ENCODE data around the gene MSANTD1. TPM values are rescaled to one million over a fixed set of nuclear protein-coding genes. Genes with fewer than 3 reads are reported as not detected.
A peak's percentile ranks its signal among the peaks of the same experiment; 100 is the strongest.

Gene MSANTD1
- total and polyA plus RNA-seq, 2 donors = 0.24 to 0.85 TPM

- 93% methylated on average over 12 of the region's 12 CpGs for WGBS
- no peak for DNase-seq (ENCODE audit: extremely low spot score)
- no peak overlapping the region for H3K4me3 ChIP-seq (ENCODE audit: low read depth, low read length)
- peaks cover 2% of the 10 kb centered on the region for H3K36me3 ChIP-seq (ENCODE audit: insufficient read depth)
- H3K27ac ChIP-seq (ENCODE audit: low read depth) = no peak overlapping the region
- H3K4me1 ChIP-seq (ENCODE audit: insufficient read depth) = no peaks in the 10 kb centered on the region
Observed at GRCh38 chr4:3221996-3222395, 27.0 kb upstream of the MSANTD1 start.

- Histone ChIP-seq H3K36me3 (ENCODE audit: insufficient read depth) (no peaks in the 10 kb centered on the region), H3K4me1 (ENCODE audit: insufficient read depth) (no peaks in the 10 kb centered on the region), H3K27ac (ENCODE audit: low read depth) (no peak overlapping the region), H3K4me3 (ENCODE audit: low read depth, low read length) (no peak overlapping the region)
- WGBS = 93% methylated on average over 11 of the region's 11 CpGs
- no peak for DNase-seq (ENCODE audit: extremely low spot score)
Observed at GRCh38 chr4:3223346-3223745, 25.6 kb upstream of the MSANTD1 start.

GRCh38 chr4:3223956-3224748 is 24.8 kb upstream of the MSANTD1 start:
- no peaks in the 10 kb centered on the region for H3K36me3 ChIP-seq (ENCODE audit: insufficient read depth)

GRCh38 chr4:3225071-3225850 is 23.7 kb upstream of the MSANTD1 start:
- H3K4me1 ChIP-seq (ENCODE audit: insufficient read depth) = no peaks in the 10 kb centered on the region
- no peak overlapping the region for H3K27ac ChIP-seq (ENCODE audit: low read depth)
- no peak overlapping the region for H3K4me3 ChIP-seq (ENCODE audit: low read depth, low read length)
- peaks cover 2% of the 10 kb centered on the region for H3K36me3 ChIP-seq (ENCODE audit: insufficient read depth)
- 82% methylated on average over 22 of the region's 22 CpGs for WGBS
- DNase-seq (ENCODE audit: extremely low spot score) = no peak

More at GRCh38 chr4:3223956-3224748, 24.8 kb upstream of the MSANTD1 start:
- 93% methylated on average over 13 of the region's 13 CpGs for WGBS
- Histone ChIP-seq H3K4me3 (ENCODE audit: low read depth, low read length) (no peak overlapping the region), H3K4me1 (ENCODE audit: insufficient read depth) (no peaks in the 10 kb centered on the region), H3K27ac (ENCODE audit: low read depth) (no peak overlapping the region)
- DNase-seq (ENCODE audit: extremely low spot score) = no peak

- Histone ChIP-seq H3K36me3 (ENCODE audit: insufficient read depth) (peaks cover 2% of the 10 kb centered on the region), H3K4me1 (ENCODE audit: insufficient read depth) (no peaks in the 10 kb centered on the region), H3K4me3 (ENCODE audit: low read depth, low read length) (no peak overlapping the region), H3K27ac (ENCODE audit: low read depth) (peak overlapping the region; percentile 46)
- WGBS = 72% methylated on average over 9 of the region's 9 CpGs
- no peak for DNase-seq (ENCODE audit: extremely low spot score)
Observed at GRCh38 chr4:3225936-3226335, 23.0 kb upstream of the MSANTD1 start.

- DNase-seq (ENCODE audit: extremely low spot score) = no peak
- H3K4me1 ChIP-seq (ENCODE audit: insufficient read depth) = no peaks in the 10 kb centered on the region
- H3K4me3 ChIP-seq (ENCODE audit: low read depth, low read length) = no peak overlapping the region
- peaks cover 2% of the 10 kb centered on the region for H3K36me3 ChIP-seq (ENCODE audit: insufficient read depth)
- WGBS = 79% methylated on average over 9 of the region's 9 CpGs
- no peak overlapping the region for H3K27ac ChIP-seq (ENCODE audit: low read depth)
Observed at GRCh38 chr4:3226467-3226866, 22.5 kb upstream of the MSANTD1 start.

GRCh38 chr4:3226944-3227343 is 22.0 kb upstream of the MSANTD1 start:
- no peaks in the 10 kb centered on the region for H3K4me1 ChIP-seq (ENCODE audit: insufficient read depth)
- DNase-seq (ENCODE audit: extremely low spot score) = no peak
- H3K4me3 ChIP-seq (ENCODE audit: low read depth, low read length) = no peak overlapping the region
- 92% methylated on average over 6 of the region's 6 CpGs for WGBS
- peaks cover 2% of the 10 kb centered on the region for H3K36me3 ChIP-seq (ENCODE audit: insufficient read depth)
- H3K27ac ChIP-seq (ENCODE audit: low read depth) = no peak overlapping the region

GRCh38 chr4:3227878-3228675 is 20.9 kb upstream of the MSANTD1 start:
- WGBS = 74% methylated on average over 23 of the region's 23 CpGs
- peaks cover 2% of the 10 kb centered on the region for H3K36me3 ChIP-seq (ENCODE audit: insufficient read depth)

GRCh38 chr4:3228881-3229280 is 20.1 kb upstream of the MSANTD1 start:
- no peak for DNase-seq (ENCODE audit: extremely low spot score)
- 92% methylated on average over 13 of the region's 13 CpGs for WGBS
- Histone ChIP-seq H3K4me1 (ENCODE audit: insufficient read depth) (no peaks in the 10 kb centered on the region), H3K4me3 (ENCODE audit: low read depth, low read length) (no peak overlapping the region), H3K27ac (ENCODE audit: low read depth) (no peak overlapping the region), H3K36me3 (ENCODE audit: insufficient read depth) (peaks cover 2% of the 10 kb centered on the region)

More at GRCh38 chr4:3227878-3228675, 20.9 kb upstream of the MSANTD1 start:
- no peaks in the 10 kb centered on the region for H3K4me1 ChIP-seq (ENCODE audit: insufficient read depth)
- H3K27ac ChIP-seq (ENCODE audit: low read depth) = no peak overlapping the region
- no peak for DNase-seq (ENCODE audit: extremely low spot score)
- H3K4me3 ChIP-seq (ENCODE audit: low read depth, low read length) = no peak overlapping the region

GRCh38 chr4:3229328-3229727 is 19.6 kb upstream of the MSANTD1 start:
- over 99% methylated on average over 9 of the region's 9 CpGs for WGBS
- no peak for DNase-seq (ENCODE audit: extremely low spot score)
- no peaks in the 10 kb centered on the region for H3K4me1 ChIP-seq (ENCODE audit: insufficient read depth)
- no peak overlapping the region for H3K27ac ChIP-seq (ENCODE audit: low read depth)
- no peak overlapping the region for H3K4me3 ChIP-seq (ENCODE audit: low read depth, low read length)
- H3K36me3 ChIP-seq (ENCODE audit: insufficient read depth) = peaks cover 2% of the 10 kb centered on the region

- no peak overlapping the region for H3K4me3 ChIP-seq (ENCODE audit: low read depth, low read length)
- WGBS = 96% methylated on average over 17 of the region's 17 CpGs
- H3K4me1 ChIP-seq (ENCODE audit: insufficient read depth) = no peaks in the 10 kb centered on the region
- no peak overlapping the region for H3K27ac ChIP-seq (ENCODE audit: low read depth)
- peaks cover 2% of the 10 kb centered on the region for H3K36me3 ChIP-seq (ENCODE audit: insufficient read depth)
- DNase-seq (ENCODE audit: extremely low spot score) = no peak
Observed at GRCh38 chr4:3229964-3230363, 19.0 kb upstream of the MSANTD1 start.

GRCh38 chr4:3231471-3231870 is 17.5 kb upstream of the MSANTD1 start:
- H3K27ac ChIP-seq (ENCODE audit: low read depth) = no peak overlapping the region
- WGBS = 93% methylated on average over 9 of the region's 9 CpGs
- H3K4me1 ChIP-seq (ENCODE audit: insufficient read depth) = no peaks in the 10 kb centered on the region
- DNase-seq (ENCODE audit: extremely low spot score) = no peak
- H3K36me3 ChIP-seq (ENCODE audit: insufficient read depth) = peaks cover 2% of the 10 kb centered on the region
- no peak overlapping the region for H3K4me3 ChIP-seq (ENCODE audit: low read depth, low read length)

- no peak for DNase-seq (ENCODE audit: extremely low spot score)
- Histone ChIP-seq H3K36me3 (ENCODE audit: insufficient read depth) (peaks cover 2% of the 10 kb centered on the region), H3K27ac (ENCODE audit: low read depth) (no peak overlapping the region), H3K4me1 (ENCODE audit: insufficient read depth) (no peaks in the 10 kb centered on the region), H3K4me3 (ENCODE audit: low read depth, low read length) (no peak overlapping the region)
- 93% methylated on average over 16 of the region's 16 CpGs for WGBS
Observed at GRCh38 chr4:3232001-3232400, 17.0 kb upstream of the MSANTD1 start.

Measured in urinary bladder (tissue), 4 donors.